PC-3 (cell line): Measurements from ENCODE around the gene CEP85.

Source experiments
- CTCF ChIP-seq: fragments of 300-600 bp; sonication (generic); conservative IDR thresholded peaks from 2 replicates; pipeline ENCODE4 v1.5.1; 2017; ENCODE audit warnings: antibody characterized with exemption, low read depth, mild to moderate bottlenecking, low read length
- EZH2phosphoT487 ChIP-seq: fragments of 300-600 bp; sonication (generic); IDR thresholded peaks from 2 replicates; pipeline ENCODE4 v1.6.1; 2018; ENCODE audit warnings: mild to moderate bottlenecking, antibody characterized with exemption, low read length, borderline replicate concordance

GRCh38 chr1:26187882-26188281 lies 46.1 kb upstream of the CEP85 start:
- TF ChIP-seq CTCF (no peak), EZH2phosphoT487 (no peak)
